ENCODE results near the gene HSPB3.
A peak's percentile ranks its signal among the peaks of the same experiment; 100 is the strongest.
"Not testable (repeated sequence)": the region's sequence is repeated elsewhere in the genome, so short reads cannot be mapped to it uniquely, and the experiment has no call there.

HSPB3 gene

GRCh38 chr5:54455413-54456157 lies at the start of gene HSPB3:
Gene HSPB3 (plus strand): TSS chr5:54455699. CDS start chr5:54455790, 91 bp downstream.
- DNase-seq, result no peak

- DNase-seq, result no peak
These were observed 44.3 kb upstream of the HSPB3 start for GRCh38 chr5:54411176-54411575.

- DNase-seq, result no peak
These were observed 42.6 kb upstream of the HSPB3 start for GRCh38 chr5:54412913-54413312.

GRCh38 chr5:54415147-54415546 lies 40.4 kb upstream of the HSPB3 start:
- no peak for DNase-seq

GRCh38 chr5:54415896-54416601 lies 39.5 kb upstream of the HSPB3 start:
- no peak for DNase-seq

GRCh38 chr5:54419573-54420423 lies 35.7 kb upstream of the HSPB3 start:
- DNase-seq, result peak; percentile 29

GRCh38 chr5:54420511-54420910 lies 35.0 kb upstream of the HSPB3 start:
- DNase-seq, result not testable (repeated sequence)

GRCh38 chr5:54421976-54422375 lies 33.5 kb upstream of the HSPB3 start:
- no peak for DNase-seq

- DNase-seq, result no peak
These were observed 30.2 kb upstream of the HSPB3 start for GRCh38 chr5:54425258-54425657.

GRCh38 chr5:54426209-54426608 lies 29.3 kb upstream of the HSPB3 start:
- DNase-seq, result no peak

- not testable (repeated sequence) for DNase-seq
These were observed 20.8 kb upstream of the HSPB3 start for GRCh38 chr5:54434650-54435049.

- no peak for DNase-seq
These were observed 16.7 kb upstream of the HSPB3 start for GRCh38 chr5:54438620-54439389.

GRCh38 chr5:54440456-54440893 lies 15.0 kb upstream of the HSPB3 start:
- peak; percentile 11 for DNase-seq

- no peak for DNase-seq
These were observed 13.2 kb upstream of the HSPB3 start for GRCh38 chr5:54442271-54442670.

- no peak for DNase-seq
These were observed 12.2 kb upstream of the HSPB3 start for GRCh38 chr5:54443270-54443669.

GRCh38 chr5:54445691-54446378 lies 9.7 kb upstream of the HSPB3 start:
- DNase-seq, result no peak

GRCh38 chr5:54446379-54446732 lies 9.1 kb upstream of the HSPB3 start:
- DNase-seq, result no peak

- DNase-seq, result no peak
These were observed 5.6 kb upstream of the HSPB3 start for GRCh38 chr5:54449923-54450322.

- no peak for DNase-seq
These were observed 5.0 kb upstream of the HSPB3 start for GRCh38 chr5:54450542-54450941.

- no peak for DNase-seq
These were observed 2.5 kb upstream of the HSPB3 start for GRCh38 chr5:54453046-54453445.

- DNase-seq, result no peak
These were observed 897 bp upstream of the HSPB3 start for GRCh38 chr5:54454602-54455001.
